ENCODE results near the gene KRT86.
A peak's percentile ranks its signal among the peaks of the same experiment; 100 is the strongest.
"Not testable (repeated sequence)": the region's sequence is repeated elsewhere in the genome, so short reads cannot be mapped to it uniquely, and the experiment has no call there.

DNA sequence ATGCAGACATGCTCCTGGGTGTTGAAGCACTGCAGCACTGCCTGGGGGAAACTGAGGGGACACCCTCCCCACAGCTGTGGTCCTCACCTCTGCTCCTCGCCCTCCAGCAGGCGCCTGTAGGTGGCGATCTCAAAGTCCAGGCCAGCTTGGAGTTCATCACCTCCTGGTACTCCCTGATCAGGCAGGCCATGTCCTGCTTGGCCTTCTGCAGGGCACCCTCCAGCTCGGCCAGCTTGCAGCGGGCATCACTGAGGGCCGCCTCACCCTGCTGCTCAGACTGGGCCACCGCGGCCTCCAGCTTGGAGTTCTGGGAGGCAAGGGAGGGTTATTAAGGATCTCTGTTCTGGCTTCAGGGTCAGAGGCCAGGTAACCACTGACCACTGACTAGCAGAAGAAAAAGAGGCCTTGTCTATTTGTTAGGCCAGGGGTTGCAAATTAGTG is 22.2 kb upstream of the KRT86 start:
- not testable (repeated sequence) for TF ChIP-seq EZH2phosphoT487 (IDR thresholded peaks at IDR 0.05; ENCODE audit: borderline replicate concordance, low read length)
- TF ChIP-seq CTCF (IDR thresholded peaks at IDR 0.05; ENCODE audit: low read depth, low read length, poor library complexity, severe bottlenecking) = peak; percentile 47
